CD14-positive monocyte (primary cell): ENCODE data around the gene LIPG. TPM values are rescaled to one million over a fixed set of nuclear protein-coding genes. Genes with fewer than 3 reads are reported as not detected.
A peak's percentile ranks its signal among the peaks of the same experiment; 100 is the strongest.

ENCODE experiments used
- DNase-seq, 3 donors: peaks; one replicate each; pipeline ENCODE4 v3.0.0-alpha.2; 2011 to 2022
- H2AFZ ChIP-seq: 2 replicates; pipeline ENCODE4 v1.6.0; 2012; ENCODE audit warnings: mild to moderate bottlenecking, low read depth, low read length, inconsistent platforms; ENCODE audit not compliant: insufficient read depth, poor library complexity, severe bottlenecking
- H3K27ac ChIP-seq, 2 donors: 1 replicate in 1 of 2; 2 replicates in 1 of 2; pipeline ENCODE4 v1.5.1; 2012 to 2013; ENCODE audit warnings: low read length in 2 of 2, control low read depth in 1 of 2, inconsistent platforms in 1 of 2, low read depth in 1 of 2, mild to moderate bottlenecking in 1 of 2
- H3K27me3 ChIP-seq, 2 donors: one replicate each; pipeline versions ENCODE4 v1.6.0 to v1.6.1; 2011 to 2013; ENCODE audit warnings: low read length in 2 of 2; ENCODE audit not compliant: control insufficient read depth in 2 of 2, insufficient read depth in 2 of 2
- H3K36me3 ChIP-seq, 2 donors: replicated peaks in 1 of 2; 1 replicate in 1 of 2; 2 replicates in 1 of 2; pipeline versions ENCODE4 v1.5.1 to v1.6.1; 2012 to 2013; ENCODE audit warnings: low read length in 2 of 2, control low read depth in 1 of 2, inconsistent platforms in 1 of 2, mild to moderate bottlenecking in 1 of 2; ENCODE audit not compliant: insufficient read depth in 2 of 2, control insufficient read depth in 1 of 2
- H3K4me1 ChIP-seq, 2 donors: 1 replicate in 1 of 2; 2 replicates in 1 of 2; pipeline versions ENCODE4 v1.5.1 to v1.6.1; 2012 to 2013; ENCODE audit warnings: low read length in 2 of 2, control low read depth in 1 of 2, inconsistent platforms in 1 of 2, mild to moderate bottlenecking in 1 of 2, moderate library complexity in 1 of 2; ENCODE audit not compliant: insufficient read depth in 2 of 2, control insufficient read depth in 1 of 2
- H3K4me2 ChIP-seq: replicated peaks from 2 replicates; pipeline ENCODE3; 2012; ENCODE audit warnings: low read length, moderate library complexity, mild to moderate bottlenecking; ENCODE audit not compliant: poor library complexity, severe bottlenecking; ENCODE audit errors: extremely low read depth
- H3K4me3 ChIP-seq, 3 experiments: fragments of 200-600 bp in 1 of 3; sonication (generic) in 1 of 3; replicated peaks in 1 of 3; 1 replicate in 2 of 3; 2 replicates in 1 of 3; pipeline ENCODE4 v1.5.1; 2011 to 2013; ENCODE audit warnings: low read length in 3 of 3, mild to moderate bottlenecking in 3 of 3, control low read depth in 2 of 3, low read depth in 2 of 3, inconsistent platforms in 1 of 3, moderate library complexity in 1 of 3
- H3K79me2 ChIP-seq: 2 replicates; pipeline ENCODE4 v1.6.0; 2012; ENCODE audit warnings: mild to moderate bottlenecking, control low read depth, inconsistent platforms, low read length, moderate library complexity; ENCODE audit not compliant: insufficient read depth
- H3K9ac ChIP-seq: 2 replicates; pipeline ENCODE4 v1.6.0; 2017; ENCODE audit warnings: low read length, mild to moderate bottlenecking; ENCODE audit not compliant: insufficient read depth, poor library complexity, severe bottlenecking
- H3K9me3 ChIP-seq, 2 donors: replicated peaks in 1 of 2; 1 replicate in 1 of 2; 2 replicates in 1 of 2; pipeline versions ENCODE4 v1.5.1 to v1.6.1; 2012 to 2013; ENCODE audit warnings: low read length in 2 of 2, control low read depth in 1 of 2; ENCODE audit not compliant: control insufficient read depth in 1 of 2, insufficient read depth in 1 of 2
- H4K20me1 ChIP-seq: 2 replicates; pipeline ENCODE4 v1.6.0; 2012; ENCODE audit warnings: mild to moderate bottlenecking, low read length, control low read depth, moderate library complexity; ENCODE audit not compliant: insufficient read depth
- H3K27ac Mint-ChIP-seq, 7 donors: one replicate each; pipeline ENCODE4 v1.8.0; 2020; ENCODE audit warnings: mild to moderate bottlenecking in 7 of 7, mixed read lengths in 7 of 7, moderate library complexity in 6 of 7, inconsistent platforms in 2 of 7
- H3K27me3 Mint-ChIP-seq, 3 donors: one replicate each; pipeline ENCODE4 v1.8.0; 2021 to 2022; ENCODE audit warnings: low read depth in 3 of 3, mild to moderate bottlenecking in 3 of 3, mixed read lengths in 3 of 3, moderate library complexity in 3 of 3, inconsistent platforms in 1 of 3
- H3K36me3 Mint-ChIP-seq, 2 donors: one replicate each; pipeline ENCODE4 v1.8.0; 2020; ENCODE audit warnings: mixed read lengths in 2 of 2, inconsistent platforms in 1 of 2, mild to moderate bottlenecking in 1 of 2
- H3K4me1 Mint-ChIP-seq: one replicate; pipeline ENCODE4 v1.8.0; 2020; ENCODE audit warnings: mild to moderate bottlenecking, mixed read lengths
- H3K4me3 Mint-ChIP-seq, 2 donors: one replicate each; pipeline ENCODE4 v1.8.0; 2020; ENCODE audit warnings: mild to moderate bottlenecking in 2 of 2, mixed read lengths in 2 of 2, moderate library complexity in 1 of 2
- H3K9me3 Mint-ChIP-seq, 7 donors: one replicate each; pipeline ENCODE4 v1.8.0; 2020 to 2022; ENCODE audit warnings: mixed read lengths in 7 of 7, mild to moderate bottlenecking in 6 of 7, moderate library complexity in 6 of 7, inconsistent platforms in 2 of 7
- CTCF ChIP-seq: fragments of 200-600 bp; IDR thresholded peaks from one replicate; pipeline ENCODE4 v1.8.0; 2022; ENCODE audit warnings: antibody characterized with exemption, mild to moderate bottlenecking
- WGBS: methylation state at CpG from one replicate; pipeline ENCODE4 v1.1.5; 2013; ENCODE audit warnings: missing lambda C conversion rate; ENCODE audit not compliant: insufficient coverage; 5-methylcytosine and 5-hydroxymethylcytosine counted together
- intact Hi-C, 2 donors: fragments of 100-400 bp; cut with micrococcal nuclease; formaldehyde crosslinking; loops; one replicate each; pipeline versions ENCODE4 v1.15.0 to v1.15.1; 2023
- polyA plus RNA-seq, 3 donors: library from polyadenylated mRNA; depleted of rRNA in 1 of 3; unstranded in 2 of 3; stranded (reverse) in 1 of 3; fragments of 300-500 nt in 2 of 3; fragments of >200 nt in 1 of 3; fragmentation: Illumina TruSeq in 2 of 3; gene quantifications; 1 replicate in 2 of 3; 2 replicates in 1 of 3; pipeline ENCODE4 v1.2.3, GENCODE V29; 2012 to 2021

The LIPG gene
- polyA plus RNA-seq, 3 donors, result not detected

- Histone ChIP-seq H3K4me3 (no peak overlapping the region), H2AFZ (no peak overlapping the region), H3K9ac (no peak overlapping the region), H3K27me3 (no peaks in the 10 kb centered on the region), H3K9me3 (no peaks in the 10 kb centered on the region), H3K4me2 (no peak overlapping the region), H3K79me2 (no peaks in the 10 kb centered on the region), H3K4me1 (no peaks in the 10 kb centered on the region), H4K20me1 (no peaks in the 10 kb centered on the region), H3K27ac (no peak overlapping the region), H3K36me3 (no peaks in the 10 kb centered on the region)
- no peak overlapping the region for H3K27ac Mint-ChIP-seq
- TF ChIP-seq CTCF, result no peak
- no peaks in the 10 kb centered on the region for H3K36me3 Mint-ChIP-seq
- WGBS, result 89% methylated on average over 3 of the region's 5 CpGs
- DNase-seq, result no peak
- H3K4me1 Mint-ChIP-seq, result peaks cover 1% of the 10 kb centered on the region
- intact Hi-C loops, result no loop called here
- H3K27me3 Mint-ChIP-seq, result peaks cover 2 to 11% (median 11%) of the 10 kb centered on the region in 3 donors
- H3K4me3 Mint-ChIP-seq, result no peak overlapping the region
- H3K9me3 Mint-ChIP-seq, result no peaks in the 10 kb centered on the region
Measured at GRCh38 chr18:49544362-49544761, 17.5 kb upstream of the LIPG start.

GRCh38 chr18:49546278-49546677 is 15.6 kb upstream of the LIPG start:
- TF ChIP-seq CTCF, result no peak
- no peak overlapping the region for H2AFZ ChIP-seq

More at GRCh38 chr18:49546278-49546677, 15.6 kb upstream of the LIPG start:
- no peak overlapping the region for H3K9ac ChIP-seq
- H3K4me1 ChIP-seq, result no peaks in the 10 kb centered on the region
- DNase-seq, result no peak
- Mint-ChIP-seq H3K4me3 (peak overlapping the region in 1 of 2 donors; percentile 12), H3K36me3 (no peaks in the 10 kb centered on the region), H3K9me3 (no peaks in the 10 kb centered on the region), H3K27ac (no peak overlapping the region), H3K27me3 (peaks cover 2 to 11% (median 11%) of the 10 kb centered on the region in 3 donors), H3K4me1 (peaks cover 1% of the 10 kb centered on the region)
- no peak overlapping the region for H3K27ac ChIP-seq
- H3K27me3 ChIP-seq, result no peaks in the 10 kb centered on the region
- H3K79me2 ChIP-seq, result no peaks in the 10 kb centered on the region
- H3K4me2 ChIP-seq, result no peak overlapping the region
- no peaks in the 10 kb centered on the region for H3K9me3 ChIP-seq
- no CpG with 5 or more reads among the region's 1 CpG for WGBS
- H3K4me3 ChIP-seq, result no peak overlapping the region
- intact Hi-C loops, result no loop called here
- no peaks in the 10 kb centered on the region for H4K20me1 ChIP-seq
- H3K36me3 ChIP-seq, result no peaks in the 10 kb centered on the region
